Astrocyte (in vitro differentiated cells and primary cell): ENCODE measurements around the gene SRSF8. TPM values are rescaled to one million over a fixed set of nuclear protein-coding genes. Genes with fewer than 3 reads are reported as not detected.
A peak's percentile ranks its signal among the peaks of the same experiment; 100 is the strongest.

Experiments
- DNase-seq: peaks from one replicate; pipeline ENCODE4 v3.0.0-alpha.2; 2010; ENCODE audit warnings: low read depth
- FAIRE-seq: peaks from 2 replicates; lab custom pipeline; 2011; peaks lifted over from hg19 to GRCh38; lab: Jason Lieb, UNC
- H2AFZ ChIP-seq: 2 replicates; pipeline ENCODE4 v1.6.0; 2012; ENCODE audit warnings: low read depth, low read length, inconsistent platforms
- H3K27ac ChIP-seq: 2 replicates; pipeline ENCODE4 v1.5.1; 2011; ENCODE audit warnings: low read depth, low read length, inconsistent platforms
- H3K27me3 ChIP-seq: 2 replicates; pipeline ENCODE4 v1.6.0; 2011; ENCODE audit warnings: low read length, inconsistent platforms; ENCODE audit not compliant: insufficient read depth
- H3K36me3 ChIP-seq: 2 replicates; pipeline ENCODE4 v1.5.1; 2011; ENCODE audit warnings: low read length, inconsistent platforms; ENCODE audit not compliant: insufficient read depth
- H3K4me1 ChIP-seq: 2 replicates; pipeline ENCODE4 v1.5.1; 2011; ENCODE audit warnings: low read length, inconsistent platforms; ENCODE audit not compliant: insufficient read depth
- H3K4me2 ChIP-seq: 2 replicates; pipeline ENCODE4 v1.6.0; 2012; ENCODE audit warnings: low read length, inconsistent platforms
- H3K4me3 ChIP-seq: 2 replicates; pipeline ENCODE4 v1.5.1; 2011; ENCODE audit warnings: low read depth, mild to moderate bottlenecking, low read length, inconsistent platforms; ENCODE audit not compliant: insufficient read depth
- H3K79me2 ChIP-seq: 2 replicates; pipeline ENCODE4 v1.6.0; 2012; ENCODE audit warnings: mild to moderate bottlenecking, low read length, inconsistent platforms; ENCODE audit not compliant: insufficient read depth
- H3K9ac ChIP-seq: 2 replicates; pipeline ENCODE4 v1.6.0; 2012; ENCODE audit warnings: mild to moderate bottlenecking, low read length, inconsistent platforms
- H3K9me3 ChIP-seq: 2 replicates; pipeline ENCODE4 v1.5.1; 2012; ENCODE audit warnings: low read depth, mild to moderate bottlenecking, low read length, inconsistent platforms; ENCODE audit not compliant: insufficient read depth
- H4K20me1 ChIP-seq: 2 replicates; pipeline ENCODE4 v1.6.0; 2012; ENCODE audit warnings: low read length, inconsistent platforms; ENCODE audit not compliant: insufficient read depth
- H3K27ac Mint-ChIP-seq: one replicate; pipeline ENCODE4 v1.8.0; 2021; ENCODE audit warnings: mild to moderate bottlenecking, mixed read lengths; ENCODE audit not compliant: unreplicated experiment
- H3K27me3 Mint-ChIP-seq: one replicate; pipeline ENCODE4 v1.8.0; 2021; ENCODE audit warnings: low read depth, mixed read lengths; ENCODE audit not compliant: unreplicated experiment
- H3K36me3 Mint-ChIP-seq: one replicate; pipeline ENCODE4 v1.8.0; 2021; ENCODE audit warnings: low read depth, mixed read lengths; ENCODE audit not compliant: unreplicated experiment
- H3K4me1 Mint-ChIP-seq: one replicate; pipeline ENCODE4 v1.8.0; 2021; ENCODE audit warnings: low read depth, mixed read lengths; ENCODE audit not compliant: unreplicated experiment
- H3K4me3 Mint-ChIP-seq: one replicate; pipeline ENCODE4 v1.8.0; 2021; ENCODE audit warnings: mild to moderate bottlenecking, moderate library complexity, mixed read lengths; ENCODE audit not compliant: unreplicated experiment
- H3K9me3 Mint-ChIP-seq: one replicate; pipeline ENCODE4 v1.8.0; 2021; ENCODE audit warnings: mild to moderate bottlenecking, mixed read lengths; ENCODE audit not compliant: unreplicated experiment
- EZH2 ChIP-seq: IDR thresholded peaks from 2 replicates; pipeline ENCODE4 v1.6.1; 2012; ENCODE audit warnings: mild to moderate bottlenecking, low read length, inconsistent platforms; ENCODE audit not compliant: insufficient read depth
- total RNA-seq: library from RNA; stranded (reverse); gene quantifications from 2 replicates; pipeline ENCODE4 v1.2.1, GENCODE V29; 2021
- TF ChIP-seq, protein P1 (sequence below): IDR thresholded peaks from 2 replicates; pipeline ENCODE4 v1.5.1; 2011; ENCODE audit warnings: low read depth, mild to moderate bottlenecking, inconsistent platforms, low read length, moderate library complexity; ENCODE audit not compliant: insufficient read depth

Gene SRSF8
- total RNA-seq, 1 donor from 2014 or later = 47.5 TPM

DNA sequence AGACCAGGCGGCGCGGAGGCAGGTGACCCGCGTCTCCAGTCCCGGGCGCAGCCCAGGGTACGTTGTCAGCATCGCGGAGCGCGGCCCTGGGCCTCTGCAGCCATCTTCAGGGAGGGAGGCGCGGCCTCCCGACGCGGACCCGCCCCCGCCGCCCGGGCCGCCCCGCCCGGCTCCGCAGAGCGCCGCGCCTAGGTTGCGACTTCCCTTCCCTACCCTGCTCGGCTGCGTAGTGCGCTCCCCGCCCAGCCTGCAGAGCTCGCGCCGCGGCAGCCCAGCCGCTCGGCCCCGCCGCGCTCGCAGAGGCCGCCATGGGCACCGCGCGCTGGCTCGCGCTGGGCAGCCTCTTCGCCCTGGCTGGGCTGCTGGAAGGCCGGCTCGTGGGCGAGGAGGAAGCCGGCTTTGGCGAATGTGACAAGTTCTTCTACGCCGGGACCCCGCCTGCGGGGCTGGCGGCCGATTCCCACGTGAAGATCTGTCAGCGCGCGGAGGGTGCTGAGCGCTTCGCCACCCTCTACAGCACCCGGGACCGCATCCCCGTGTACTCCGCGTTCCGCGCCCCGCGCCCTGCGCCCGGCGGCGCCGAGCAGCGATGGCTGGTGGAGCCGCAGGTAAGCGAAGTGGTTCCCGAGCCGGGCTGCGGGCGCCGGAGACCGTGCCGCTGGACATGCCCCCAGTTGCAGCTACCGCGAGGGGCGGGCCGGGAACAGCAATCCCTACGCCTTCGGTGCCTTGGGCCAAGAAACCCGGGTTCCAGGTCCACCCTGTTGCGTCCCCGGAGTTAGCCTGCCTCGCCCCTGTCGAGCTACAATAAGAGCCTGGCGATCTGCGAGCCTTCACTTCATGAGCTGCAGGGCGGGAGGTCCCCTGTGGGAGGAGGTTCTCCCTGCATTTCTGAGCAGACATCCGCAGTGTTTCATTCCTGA, 23.2 kb downstream of the SRSF8 start, which contains the start of gene ENDOD1:
Gene ENDOD1, plus strand, starts transcription at position 227 of the 923 bp plus-strand sequence. Its CDS starts 82 bp downstream, at position 309.
- no peak for FAIRE-seq
- peaks cover 5% of the 10 kb centered on the region for H4K20me1 ChIP-seq
- H3K27ac ChIP-seq = peak within 1 kb of the TSS; percentile 59
- Mint-ChIP-seq H3K9me3 (no peaks in the 10 kb centered on the region), H3K36me3 (no peaks in the 10 kb centered on the region), H3K4me3 (peak within 1 kb of the TSS; percentile 92), H3K4me1 (peaks cover 37% of the 10 kb centered on the region), H3K27me3 (peaks cover 7% of the 10 kb centered on the region), H3K27ac (peak within 1 kb of the TSS; percentile 64)
- H3K36me3 ChIP-seq = no peaks in the 10 kb centered on the region
- TF ChIP-seq, protein P1, sequence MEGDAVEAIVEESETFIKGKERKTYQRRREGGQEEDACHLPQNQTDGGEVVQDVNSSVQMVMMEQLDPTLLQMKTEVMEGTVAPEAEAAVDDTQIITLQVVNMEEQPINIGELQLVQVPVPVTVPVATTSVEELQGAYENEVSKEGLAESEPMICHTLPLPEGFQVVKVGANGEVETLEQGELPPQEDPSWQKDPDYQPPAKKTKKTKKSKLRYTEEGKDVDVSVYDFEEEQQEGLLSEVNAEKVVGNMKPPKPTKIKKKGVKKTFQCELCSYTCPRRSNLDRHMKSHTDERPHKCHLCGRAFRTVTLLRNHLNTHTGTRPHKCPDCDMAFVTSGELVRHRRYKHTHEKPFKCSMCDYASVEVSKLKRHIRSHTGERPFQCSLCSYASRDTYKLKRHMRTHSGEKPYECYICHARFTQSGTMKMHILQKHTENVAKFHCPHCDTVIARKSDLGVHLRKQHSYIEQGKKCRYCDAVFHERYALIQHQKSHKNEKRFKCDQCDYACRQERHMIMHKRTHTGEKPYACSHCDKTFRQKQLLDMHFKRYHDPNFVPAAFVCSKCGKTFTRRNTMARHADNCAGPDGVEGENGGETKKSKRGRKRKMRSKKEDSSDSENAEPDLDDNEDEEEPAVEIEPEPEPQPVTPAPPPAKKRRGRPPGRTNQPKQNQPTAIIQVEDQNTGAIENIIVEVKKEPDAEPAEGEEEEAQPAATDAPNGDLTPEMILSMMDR = no peak
- TF ChIP-seq EZH2 = no peak
- peak; percentile 74 for DNase-seq
- no peaks in the 10 kb centered on the region for H3K9me3 ChIP-seq
- H3K9ac ChIP-seq = peak within 1 kb of the TSS; percentile 79
- no peaks in the 10 kb centered on the region for H3K27me3 ChIP-seq
- H3K4me2 ChIP-seq = peak within 1 kb of the TSS; percentile 82
- H2AFZ ChIP-seq = peak within 1 kb of the TSS; percentile 95
- H3K4me1 ChIP-seq = peaks cover 24% of the 10 kb centered on the region
- peak within 1 kb of the TSS; percentile 72 for H3K4me3 ChIP-seq
- H3K79me2 ChIP-seq = peaks cover 18% of the 10 kb centered on the region

DNA sequence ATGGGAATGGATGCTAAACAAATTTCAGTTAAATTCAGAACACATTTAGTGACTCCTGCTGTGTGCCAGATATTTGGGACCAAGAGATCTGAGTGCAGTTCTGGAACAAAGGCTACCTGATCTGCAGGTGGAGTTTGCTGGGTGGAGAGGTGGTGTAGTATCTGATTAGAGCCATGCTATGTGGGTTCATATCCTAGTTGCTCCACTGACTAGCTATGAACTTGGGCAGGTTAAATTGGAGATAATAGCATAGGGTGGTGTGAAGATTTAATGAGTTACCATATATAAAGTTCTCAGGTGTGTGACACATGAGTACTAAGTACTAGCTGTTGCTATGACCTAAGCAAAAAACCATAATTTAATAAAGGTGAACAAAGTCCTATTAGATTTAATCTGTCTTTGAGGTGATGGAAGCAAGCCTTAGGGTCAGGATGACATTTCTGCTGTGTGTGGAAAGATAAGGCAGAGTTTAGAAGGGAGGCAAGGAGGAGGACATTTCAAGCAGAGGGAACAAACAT, 25.0 kb downstream of the SRSF8 start:
- Histone ChIP-seq H3K9me3 (no peaks in the 10 kb centered on the region), H3K9ac (no peak overlapping the region), H2AFZ (no peak overlapping the region), H3K4me1 (peaks cover 36% of the 10 kb centered on the region), H3K27ac (no peak overlapping the region), H3K4me2 (no peak overlapping the region), H3K36me3 (no peaks in the 10 kb centered on the region), H4K20me1 (peaks cover 5% of the 10 kb centered on the region), H3K4me3 (no peak overlapping the region), H3K27me3 (no peaks in the 10 kb centered on the region), H3K79me2 (peaks cover 18% of the 10 kb centered on the region)
- Mint-ChIP-seq H3K27ac (no peak overlapping the region), H3K9me3 (no peaks in the 10 kb centered on the region), H3K36me3 (no peaks in the 10 kb centered on the region), H3K4me3 (peak overlapping the region; percentile 32), H3K4me1 (peaks cover 40% of the 10 kb centered on the region), H3K27me3 (peaks cover 3% of the 10 kb centered on the region)
- DNase-seq = no peak
- FAIRE-seq = no peak
- TF ChIP-seq EZH2 = no peak
- TF ChIP-seq, protein P1 = no peak
